HG03135 (cell line): ENCODE measurements around the gene SEC62.
A peak's percentile ranks its signal among the peaks of the same experiment; 100 is the strongest.

Source experiments
- ATAC-seq: cut with Tn5 transposase; IDR thresholded peaks from one replicate; pipeline ENCODE4 v1.9.1; 2021; ENCODE audit warnings: mild to moderate bottlenecking, moderate library complexity; ENCODE audit not compliant: unreplicated experiment

SEC62 gene

DNA sequence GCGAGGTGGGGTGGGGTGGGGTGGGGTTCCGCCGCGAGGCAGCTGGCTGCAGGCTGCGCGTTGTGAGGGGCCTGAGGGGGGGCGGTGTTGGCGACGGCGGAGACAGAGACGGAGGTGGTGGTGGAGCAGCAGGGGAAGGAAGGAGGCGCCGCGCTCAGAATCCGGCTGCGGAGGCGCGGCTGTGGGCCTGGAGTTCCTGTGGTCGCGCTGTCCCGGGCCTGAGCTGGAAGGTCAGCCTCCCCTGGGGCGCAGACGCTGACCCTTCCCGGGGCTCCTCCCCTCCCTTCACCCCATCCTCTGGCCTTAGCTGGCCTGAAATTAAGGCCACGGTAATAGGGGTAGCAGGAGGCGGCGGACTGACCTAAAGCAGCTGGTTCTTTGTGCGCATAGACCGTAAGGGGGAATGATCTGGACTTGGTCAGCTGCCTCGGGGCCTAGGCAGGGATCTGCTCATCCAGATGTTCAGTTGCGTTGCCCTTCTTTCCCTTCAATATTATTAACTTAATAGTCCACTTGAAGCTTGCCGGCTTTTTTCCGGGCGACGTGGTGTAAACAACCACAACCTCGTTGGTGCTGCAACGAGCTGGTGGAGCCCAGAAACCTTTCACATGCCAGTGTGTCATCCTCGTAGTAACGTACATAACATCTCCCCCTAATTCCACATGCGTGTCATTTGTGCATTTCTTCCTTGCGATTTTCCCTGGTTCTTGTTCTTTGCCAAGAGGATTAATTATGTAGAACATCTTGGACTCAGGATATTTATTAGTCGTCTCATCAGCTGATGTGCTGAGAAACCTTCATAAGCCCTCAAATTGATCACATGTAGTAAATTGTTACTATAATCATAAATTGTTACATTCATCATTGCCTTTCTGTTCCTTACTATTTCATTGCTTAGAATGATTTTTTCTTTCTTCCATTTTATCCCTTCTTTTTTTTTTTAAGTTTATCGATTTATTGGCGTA lies 626 bp downstream of the SEC62 start:
- ATAC-seq, result peak; percentile 45

DNA sequence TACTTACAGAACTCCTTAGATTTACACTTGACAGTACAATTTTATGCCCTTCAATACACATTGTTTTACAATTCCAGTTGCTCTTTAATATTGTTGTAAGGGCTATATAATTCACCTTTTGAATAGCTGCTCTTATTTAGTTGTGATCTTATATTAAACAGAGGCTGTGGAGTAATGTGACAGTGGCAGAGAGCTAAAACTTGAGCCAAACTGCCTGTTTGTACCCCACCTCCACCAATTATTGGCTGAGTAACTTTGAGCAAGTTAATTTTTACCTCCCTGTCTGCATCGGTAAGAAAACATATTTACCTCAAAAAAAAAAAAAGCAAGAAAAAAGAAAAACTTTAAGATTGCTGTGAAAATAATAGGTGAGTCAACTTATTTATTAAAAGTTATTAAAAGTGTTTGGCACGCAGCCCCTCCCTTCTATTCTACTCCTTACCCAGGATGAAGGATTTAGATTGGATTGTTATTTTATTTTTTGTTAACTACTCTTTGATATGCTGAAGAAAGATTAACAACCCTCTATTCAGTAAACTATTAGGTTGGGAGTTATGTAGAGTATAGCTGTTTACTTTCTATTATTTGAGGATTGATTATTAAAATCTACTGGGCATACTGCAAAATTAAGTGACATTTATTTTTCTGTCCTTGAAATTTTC lies 1.7 kb downstream of the SEC62 start:
- no peak for ATAC-seq

DNA sequence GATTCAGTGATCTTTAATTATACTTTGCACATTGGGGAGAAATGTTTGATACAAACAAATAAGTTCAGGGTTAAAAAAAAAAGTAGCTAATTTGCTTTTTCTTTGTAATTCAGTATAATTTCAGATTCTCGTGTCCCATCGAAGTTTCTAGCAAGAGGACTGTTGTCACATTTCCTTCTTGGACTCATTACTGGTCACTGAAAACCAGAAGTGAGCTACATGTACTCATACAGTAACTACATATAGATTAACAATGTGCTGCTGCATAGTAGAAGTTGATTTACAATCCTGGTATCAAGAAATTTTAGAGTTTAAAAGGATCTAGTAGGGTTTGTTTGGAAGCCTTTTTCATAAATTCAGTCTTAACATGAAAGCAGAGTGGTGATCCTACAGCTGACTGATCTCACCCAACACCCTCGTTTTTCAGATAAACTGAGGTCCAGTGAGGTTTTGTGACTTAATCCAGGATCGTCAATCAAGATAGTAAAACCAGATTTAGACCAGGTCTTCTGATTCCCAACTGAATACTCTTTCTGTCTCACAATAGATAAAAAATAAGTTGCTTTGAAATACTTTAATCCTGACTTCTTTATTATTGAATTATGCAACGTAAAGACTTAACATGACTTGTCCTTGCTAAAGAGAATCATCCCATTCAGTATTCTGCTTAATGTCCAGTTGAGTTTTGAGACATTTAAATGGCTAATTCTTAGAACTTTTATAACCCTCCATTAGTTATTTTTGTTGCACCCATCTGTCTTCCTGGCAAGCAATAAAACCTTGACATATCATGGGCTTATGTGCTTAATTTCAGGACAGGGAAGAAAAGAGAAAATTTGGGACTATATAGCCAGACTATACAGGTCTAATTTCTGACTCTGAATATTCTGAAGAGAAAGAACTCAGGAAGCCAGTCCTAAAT lies 2.8 kb downstream of the SEC62 start:
- ATAC-seq, result no peak

DNA sequence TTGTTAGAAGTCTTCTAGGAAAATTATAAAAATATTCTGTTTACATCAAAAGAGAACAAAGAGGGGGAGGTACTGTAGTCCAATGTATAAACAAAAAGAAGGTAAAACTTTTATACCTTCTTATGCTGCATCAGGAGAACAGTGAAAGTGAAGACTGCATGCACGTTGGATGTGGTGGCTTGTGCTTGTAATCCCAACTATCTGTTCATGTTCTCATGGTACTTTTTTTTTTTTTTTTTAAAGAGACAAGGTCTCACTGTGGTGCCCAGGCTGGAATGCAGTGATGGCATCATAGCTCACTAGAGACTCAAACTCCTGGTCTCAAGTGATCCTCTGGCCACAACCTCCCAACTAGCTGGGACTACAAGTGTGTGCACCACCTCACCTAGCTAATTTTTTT lies 4.2 kb downstream of the SEC62 start:
- no peak for ATAC-seq

DNA sequence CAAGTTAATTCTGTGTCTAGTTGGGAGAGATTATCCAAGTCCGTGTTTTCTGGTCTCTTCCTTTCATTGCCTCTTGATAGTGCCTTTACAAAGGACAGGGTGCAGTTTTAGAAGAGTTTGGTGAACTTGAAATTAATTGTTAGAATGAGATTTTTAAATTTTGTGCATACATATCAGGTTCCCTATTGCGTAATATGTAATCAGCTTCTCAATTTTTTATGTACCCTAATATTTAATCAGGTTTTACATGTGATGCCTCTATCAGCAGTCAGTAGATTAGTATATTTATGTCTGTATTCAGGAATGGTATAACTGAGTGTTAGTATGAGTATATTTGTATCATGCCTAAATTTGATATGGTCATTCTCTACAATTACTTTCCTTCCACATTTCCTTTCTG lies 4.9 kb downstream of the SEC62 start:
- no peak for ATAC-seq

DNA sequence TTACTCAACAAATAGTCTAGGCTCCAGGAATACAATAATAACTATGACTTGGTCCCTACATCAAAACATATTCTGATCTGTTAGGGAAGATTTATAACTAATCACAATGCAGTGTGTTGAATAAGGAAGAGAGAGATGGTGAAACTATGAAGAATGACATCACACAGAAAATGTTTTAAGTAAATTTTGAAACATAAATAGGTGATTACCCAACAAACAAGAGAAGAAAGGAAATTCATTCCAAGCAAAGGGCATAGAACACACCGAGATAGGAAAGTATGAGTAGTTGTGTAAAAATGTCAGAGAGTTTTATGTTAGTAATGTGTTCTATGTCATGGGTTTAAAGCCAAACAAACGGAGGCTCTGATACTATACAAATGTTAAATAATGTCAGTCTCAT lies 13.4 kb downstream of the SEC62 start:
- no peak for ATAC-seq

DNA sequence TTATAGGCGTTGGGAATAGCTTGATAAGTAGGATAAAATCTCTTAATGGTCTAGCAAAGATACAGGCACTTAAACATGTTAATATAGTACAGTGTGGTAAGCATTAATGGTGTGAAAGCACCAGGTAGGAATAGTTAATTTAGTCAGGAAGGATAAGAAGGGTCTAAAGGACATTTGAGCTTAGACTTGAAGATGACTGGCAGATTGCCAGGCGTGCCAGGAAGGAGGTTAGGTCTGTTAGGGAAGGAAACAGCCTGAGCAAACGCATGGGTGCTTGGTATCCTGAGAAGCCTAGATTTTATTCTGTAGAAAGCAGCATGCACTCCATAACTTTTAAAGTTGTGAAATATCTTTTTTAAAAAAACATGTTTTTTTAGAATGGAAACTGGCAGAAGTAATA lies 17.7 kb downstream of the SEC62 start:
- ATAC-seq, result no peak

DNA sequence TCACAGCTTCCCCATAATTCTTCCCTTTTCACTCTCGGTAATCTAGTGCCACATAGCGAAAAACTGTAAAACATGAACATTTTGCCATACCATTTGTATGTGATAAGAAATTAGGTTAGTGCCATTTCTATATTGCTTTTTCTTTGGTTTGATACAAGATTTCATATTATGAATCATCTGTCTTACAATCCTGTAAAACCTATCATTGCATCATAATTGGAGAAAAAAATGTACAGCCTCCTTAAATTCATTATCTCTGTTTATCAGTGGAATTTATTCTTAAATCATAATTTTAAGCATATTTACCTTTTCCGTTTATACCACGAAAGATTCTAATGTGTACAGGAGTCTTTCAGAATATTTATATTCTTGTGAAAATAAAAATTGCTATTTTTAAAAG lies 23.8 kb downstream of the SEC62 start:
- no peak for ATAC-seq

DNA sequence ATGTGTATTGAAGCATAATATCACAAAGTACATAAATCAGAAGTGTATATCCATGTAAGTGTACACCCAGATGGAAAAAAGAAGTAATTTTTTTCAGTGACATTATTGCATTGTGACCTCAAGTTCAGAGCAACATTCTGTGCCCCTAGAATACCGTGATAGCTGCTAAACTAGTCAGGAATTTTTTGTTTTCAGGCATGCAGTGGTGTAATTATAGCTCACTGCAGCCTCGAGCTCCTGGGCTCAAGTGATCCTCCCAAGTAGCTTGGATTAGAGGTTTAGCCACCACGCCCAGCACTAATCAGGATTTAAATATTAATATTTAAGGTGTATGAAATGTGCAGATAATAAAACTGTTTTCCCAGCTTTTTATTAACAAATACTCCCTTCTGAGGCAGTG lies 25.5 kb downstream of the SEC62 start:
- ATAC-seq, result no peak

DNA sequence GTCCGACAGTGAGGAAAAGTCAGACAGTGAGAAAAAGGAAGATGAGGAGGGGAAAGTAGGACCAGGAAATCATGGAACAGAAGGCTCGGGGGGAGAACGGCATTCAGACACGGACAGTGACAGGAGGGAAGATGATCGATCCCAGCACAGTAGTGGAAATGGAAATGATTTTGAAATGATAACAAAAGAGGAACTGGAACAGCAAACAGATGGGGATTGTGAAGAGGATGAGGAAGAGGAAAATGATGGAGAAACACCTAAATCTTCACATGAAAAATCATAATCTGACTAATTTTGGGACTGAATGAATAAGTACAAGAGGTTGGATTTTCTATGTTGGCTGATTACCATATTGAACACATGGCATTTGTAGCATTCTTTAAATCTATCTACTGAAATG lies 26.2 kb downstream of the SEC62 start:
- no peak for ATAC-seq

DNA sequence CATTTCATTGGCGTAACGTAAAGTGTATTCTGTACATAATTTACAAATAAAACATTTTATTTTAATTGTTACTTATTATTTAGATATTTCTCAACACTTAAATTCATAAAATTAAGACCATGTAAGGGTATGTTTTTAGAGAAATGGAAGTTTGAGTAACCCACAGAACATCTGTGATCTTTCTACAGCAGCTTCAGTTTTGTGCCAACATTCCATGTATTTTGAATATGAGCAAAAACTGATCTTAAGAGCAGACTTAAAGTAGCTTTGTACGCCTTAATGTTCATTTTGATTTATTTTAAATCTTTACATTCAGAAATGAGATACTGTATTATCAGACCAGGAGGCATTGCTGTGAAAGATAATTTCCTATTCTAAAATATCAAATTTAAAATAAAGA lies 27.2 kb downstream of the SEC62 start:
- ATAC-seq, result no peak

DNA sequence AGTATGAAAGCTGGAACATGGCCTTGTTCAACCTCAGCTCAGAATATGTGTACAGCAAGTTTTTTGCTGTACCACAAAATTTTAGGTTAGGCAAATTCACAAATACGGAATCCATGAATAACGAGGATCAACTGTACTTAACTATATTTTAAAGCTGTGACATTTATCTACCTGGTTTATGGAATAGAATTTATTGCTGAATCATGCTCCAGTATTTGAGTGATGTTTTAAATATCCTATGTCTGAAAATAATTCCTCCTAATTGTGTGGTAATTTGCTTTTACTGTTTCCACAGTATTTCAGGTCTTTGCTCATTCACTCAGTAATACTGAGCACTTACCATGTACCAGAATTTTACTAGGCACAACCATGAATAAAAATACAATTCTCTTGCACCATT lies 29.5 kb downstream of the SEC62 start:
- no peak for ATAC-seq

DNA sequence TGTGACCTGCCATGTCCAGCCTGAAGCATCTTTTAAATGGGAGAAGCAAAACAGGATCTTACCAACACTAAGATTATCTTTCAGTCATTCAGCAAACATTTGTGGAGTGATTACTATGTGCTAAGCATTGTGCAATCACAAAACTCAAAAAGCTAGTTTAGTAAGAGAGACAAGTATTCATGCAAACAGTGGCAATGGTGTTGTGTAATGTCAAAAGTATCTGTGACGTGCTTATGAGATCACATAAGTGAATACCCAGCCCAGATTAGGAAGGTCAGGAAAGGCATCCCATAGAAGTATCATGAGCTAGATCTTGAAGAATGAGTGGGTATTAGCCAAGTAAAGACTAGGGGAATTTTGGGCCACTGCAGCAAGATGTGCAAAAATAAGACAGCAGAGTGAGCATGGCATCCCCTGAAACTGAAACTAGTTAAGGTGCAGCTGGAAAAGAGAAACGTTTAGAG lies 32.1 kb downstream of the SEC62 start:
- no peak for ATAC-seq

DNA sequence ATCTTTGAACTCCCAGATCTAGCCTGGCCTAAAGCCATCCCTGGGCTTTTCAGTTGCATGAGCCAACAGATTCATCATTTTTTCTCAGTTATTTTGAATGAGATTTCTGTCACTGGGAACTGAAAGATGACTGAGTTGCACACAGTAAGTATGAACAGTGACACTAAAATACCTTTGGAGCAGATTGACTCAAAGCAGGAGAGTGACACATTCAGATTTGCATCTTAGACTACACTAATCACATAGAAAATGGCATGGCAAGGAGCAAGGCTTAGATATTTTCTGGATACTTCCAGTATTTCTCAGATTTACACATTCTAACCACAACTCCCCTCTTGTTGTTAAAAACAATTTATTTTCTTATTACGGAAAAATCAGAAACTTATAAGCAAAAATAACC lies 32.8 kb downstream of the SEC62 start:
- peak; percentile 76 for ATAC-seq

DNA sequence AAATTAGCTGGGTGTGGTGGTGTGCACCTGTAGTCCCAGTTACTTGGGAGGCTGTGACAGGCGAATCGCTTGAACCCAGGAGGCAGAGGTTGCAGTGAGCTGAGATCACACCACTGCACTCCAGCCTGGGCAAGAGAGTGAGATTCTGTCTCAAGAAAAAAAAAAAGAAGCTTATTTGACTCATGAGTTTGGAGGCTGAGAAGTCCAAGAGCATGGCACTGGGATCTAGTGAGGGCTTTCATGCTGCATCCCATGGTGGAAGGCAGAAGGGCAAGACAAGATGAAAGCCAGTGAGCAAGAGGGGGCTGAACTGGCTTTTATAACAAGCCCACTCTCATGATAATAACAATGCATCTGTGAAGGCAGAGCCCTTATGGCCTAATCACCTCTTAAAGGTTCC lies 33.4 kb downstream of the SEC62 start:
- no peak for ATAC-seq

DNA sequence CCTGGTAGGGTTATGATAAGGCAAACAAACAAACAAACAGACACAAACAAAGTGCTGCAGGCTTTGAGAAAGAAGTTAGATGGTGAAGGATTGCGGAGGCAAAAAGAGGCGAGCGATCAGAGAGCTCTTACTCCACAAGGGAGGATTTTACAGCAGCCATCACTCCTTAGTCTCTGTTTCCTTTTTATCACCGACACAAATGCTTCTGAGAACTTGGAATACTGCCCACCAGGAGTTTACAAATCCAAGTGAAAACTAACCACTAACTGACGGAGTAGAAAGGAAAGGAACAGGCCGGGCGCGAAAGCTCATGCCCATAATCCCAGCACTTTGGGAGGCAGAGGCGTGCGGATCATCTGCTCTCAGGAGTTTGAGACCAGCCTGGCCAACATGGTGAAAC lies 35.6 kb downstream of the SEC62 start:
- ATAC-seq, result no peak

DNA sequence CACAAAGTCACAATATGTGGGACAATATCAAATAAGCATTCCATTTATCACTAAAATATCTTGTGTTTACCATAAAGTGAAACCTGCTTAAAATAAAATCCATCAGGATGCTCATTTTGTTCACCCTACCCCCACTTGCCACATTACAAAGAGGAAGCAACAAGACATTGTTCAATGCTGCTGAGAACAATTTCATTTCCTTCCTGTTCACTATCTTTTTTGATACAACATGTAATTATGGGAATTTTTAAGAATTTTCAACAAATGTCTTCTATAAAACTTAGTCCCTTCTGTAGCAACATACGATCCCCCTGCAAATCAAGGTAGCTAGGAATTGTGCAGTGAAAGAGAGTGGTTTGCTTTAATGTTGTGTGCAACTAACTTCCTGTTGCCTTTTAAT lies 36.3 kb downstream of the SEC62 start:
- ATAC-seq, result no peak

DNA sequence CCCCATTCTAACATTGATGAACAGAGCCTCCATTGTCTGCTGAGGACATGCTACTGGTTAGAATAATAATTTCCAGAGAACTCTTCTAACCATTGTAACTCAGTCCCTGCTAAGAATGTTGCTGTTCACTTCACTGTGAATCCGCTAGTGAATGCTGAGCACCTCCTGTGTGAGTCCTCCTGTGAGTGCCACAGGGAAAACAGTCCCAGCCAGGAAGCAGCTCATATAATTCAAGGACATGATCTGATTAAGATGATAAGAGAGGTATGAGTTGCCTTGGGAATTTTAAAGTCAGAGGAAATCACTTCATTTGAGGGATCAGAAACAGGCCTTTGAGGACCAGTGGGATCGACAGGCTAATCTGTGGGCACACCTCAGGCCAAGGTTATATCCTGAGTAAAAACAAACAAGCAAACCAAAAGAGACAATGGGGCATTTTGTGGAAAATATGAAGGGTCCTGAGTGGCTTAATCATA lies 37.3 kb downstream of the SEC62 start:
- no peak for ATAC-seq

DNA sequence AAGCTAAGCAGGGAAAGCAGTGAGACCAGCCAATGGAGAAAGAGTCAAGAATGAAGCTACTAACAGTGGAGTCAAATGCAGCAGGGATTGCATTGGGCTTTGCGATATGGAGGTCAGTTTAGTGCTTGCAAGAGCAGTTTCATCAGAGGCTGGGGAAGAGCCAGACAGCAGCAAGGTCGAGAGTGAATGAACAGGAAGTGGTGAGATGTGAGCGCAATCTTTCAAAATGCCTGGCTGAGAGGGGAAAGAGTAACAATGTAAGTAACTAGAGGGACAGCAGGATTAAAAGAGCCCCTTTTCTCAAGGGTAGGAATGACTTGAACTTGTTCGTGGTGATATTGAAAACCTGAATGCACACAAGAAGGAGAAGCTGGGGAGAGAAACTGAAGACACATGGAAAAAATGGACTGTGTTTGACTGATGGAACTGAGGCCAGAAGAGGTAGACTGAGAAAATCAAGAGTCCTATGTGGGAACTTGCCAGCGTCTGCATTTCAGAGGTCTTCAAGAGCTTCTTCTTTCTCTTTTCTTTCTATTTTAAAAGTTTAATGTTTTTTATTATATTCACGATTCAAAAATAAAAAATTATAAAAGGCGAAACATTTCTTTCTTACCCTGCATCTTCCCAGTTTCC lies 40.5 kb downstream of the SEC62 start:
- peak; percentile 87 for ATAC-seq

DNA sequence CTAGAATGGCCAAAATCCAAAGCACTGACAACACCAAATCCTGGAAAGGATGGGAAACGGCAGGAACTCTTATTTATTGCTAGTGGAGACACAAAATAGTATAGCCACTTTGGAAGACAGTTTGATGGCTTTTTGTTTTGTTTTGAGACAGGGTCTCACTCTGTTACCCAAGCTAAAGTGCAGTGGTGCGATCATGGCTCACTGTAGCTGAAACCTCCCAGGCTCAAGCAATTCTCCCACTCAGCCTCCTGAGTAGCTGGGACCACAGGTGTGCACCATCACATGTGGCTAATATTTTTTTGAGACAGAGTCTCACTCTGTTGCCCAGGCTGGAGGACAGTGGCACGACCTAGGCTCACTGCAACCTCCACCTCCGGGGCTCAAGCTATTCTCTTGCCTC lies 43.9 kb downstream of the SEC62 start:
- ATAC-seq, result no peak
